Glutamatergic neuron (in vitro differentiated cells): Measurements from ENCODE around the gene CLTCL1. TPM values are rescaled to one million over a fixed set of nuclear protein-coding genes. Genes with fewer than 3 reads are reported as not detected.
A peak's percentile ranks its signal among the peaks of the same experiment; 100 is the strongest.

Experiments
- DNase-seq: peaks from one replicate; pipeline ENCODE4 v3.0.0; 2022
- H3K27ac Mint-ChIP-seq: one replicate; pipeline ENCODE4 v1.8.0; 2020; ENCODE audit warnings: mild to moderate bottlenecking, mixed read lengths, inconsistent platforms; ENCODE audit not compliant: unreplicated experiment
- H3K27me3 Mint-ChIP-seq: one replicate; pipeline ENCODE4 v1.8.0; 2020; ENCODE audit warnings: mild to moderate bottlenecking, moderate library complexity, mixed read lengths, inconsistent platforms; ENCODE audit not compliant: unreplicated experiment
- H3K36me3 Mint-ChIP-seq: one replicate; pipeline ENCODE4 v1.8.0; 2020; ENCODE audit warnings: mild to moderate bottlenecking, mixed read lengths, inconsistent platforms; ENCODE audit not compliant: unreplicated experiment
- H3K4me1 Mint-ChIP-seq: one replicate; pipeline ENCODE4 v1.8.0; 2020; ENCODE audit warnings: mild to moderate bottlenecking, low read depth, mixed read lengths, inconsistent platforms; ENCODE audit not compliant: unreplicated experiment
- H3K4me3 Mint-ChIP-seq: one replicate; pipeline ENCODE4 v1.8.0; 2020; ENCODE audit warnings: mild to moderate bottlenecking, mixed read lengths, inconsistent platforms; ENCODE audit not compliant: unreplicated experiment
- H3K9me3 Mint-ChIP-seq: one replicate; pipeline ENCODE4 v1.8.0; 2020; ENCODE audit warnings: mild to moderate bottlenecking, moderate library complexity, mixed read lengths, inconsistent platforms; ENCODE audit not compliant: unreplicated experiment
- CTCF ChIP-seq: fragments of 200-600 bp; sonication (generic); IDR thresholded peaks from one replicate; pipeline ENCODE4 v1.5.0; 2021; ENCODE audit not compliant: partially characterized antibody, unreplicated experiment
- total RNA-seq: library from RNA; stranded (reverse); fragmentation: NEBNext Ultra II Directional; extraction: Animal tissue kit (Norgen Biotek cat#: 25700); gene quantifications from one replicate; pipeline ENCODE4 v1.2.1, GENCODE V29; 2021; ENCODE audit not compliant: unreplicated experiment

Gene CLTCL1
- total RNA-seq, 1 donor from 2014 or later: 11.8 TPM

GRCh38 chr22:19304547-19304946 is 13.0 kb upstream of the CLTCL1 start:
- no peaks in the 10 kb centered on the region for H3K36me3 Mint-ChIP-seq
- no peak for TF ChIP-seq CTCF
- H3K4me1 Mint-ChIP-seq: no peaks in the 10 kb centered on the region
- no peak overlapping the region for H3K4me3 Mint-ChIP-seq
- no peaks in the 10 kb centered on the region for H3K9me3 Mint-ChIP-seq
- no peak overlapping the region for H3K27ac Mint-ChIP-seq
- no peaks in the 10 kb centered on the region for H3K27me3 Mint-ChIP-seq
- no peak for DNase-seq

DNA sequence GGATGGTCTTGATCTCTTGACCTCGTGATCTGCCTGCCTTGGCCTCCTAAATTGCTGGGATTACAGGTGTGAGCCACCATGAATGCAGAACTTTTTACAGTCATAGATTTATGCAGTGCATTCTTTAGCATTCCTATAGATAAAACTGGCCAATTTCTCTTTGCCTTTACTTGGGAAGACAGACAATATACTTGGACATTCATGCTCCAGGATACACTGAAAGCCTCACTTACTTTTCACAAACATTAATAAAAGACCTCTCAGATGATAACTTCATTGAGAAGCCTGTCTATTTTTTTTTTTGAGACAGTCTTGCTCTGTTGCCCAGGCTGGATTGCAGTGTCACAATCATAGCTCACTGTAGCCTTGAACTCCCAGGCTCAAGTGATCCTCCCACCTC is 12.3 kb upstream of the CLTCL1 start:
- no peak overlapping the region for H3K4me3 Mint-ChIP-seq
- H3K9me3 Mint-ChIP-seq: no peaks in the 10 kb centered on the region
- TF ChIP-seq CTCF: no peak
- H3K27me3 Mint-ChIP-seq: no peaks in the 10 kb centered on the region
- H3K4me1 Mint-ChIP-seq: no peaks in the 10 kb centered on the region
- no peaks in the 10 kb centered on the region for H3K36me3 Mint-ChIP-seq
- no peak overlapping the region for H3K27ac Mint-ChIP-seq
- no peak for DNase-seq

DNA sequence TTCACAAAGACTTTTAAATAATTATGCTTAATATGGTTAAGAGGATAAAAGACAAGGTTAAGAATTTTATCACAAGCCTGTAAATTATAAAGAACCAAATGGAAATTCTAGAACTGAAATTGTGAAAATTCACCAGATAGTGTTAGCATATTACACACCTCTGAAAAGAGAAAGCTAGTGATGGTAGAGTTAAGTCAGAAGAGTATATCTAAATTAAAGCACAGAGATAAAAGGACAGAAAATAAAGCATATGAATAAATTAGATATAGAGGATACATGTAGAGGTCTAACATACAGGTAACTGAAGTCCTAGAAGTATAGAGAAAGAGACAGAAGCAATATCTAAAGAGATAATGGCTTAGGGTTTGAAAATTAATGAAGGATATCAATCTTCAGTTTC is 4.2 kb upstream of the CLTCL1 start:
- no peaks in the 10 kb centered on the region for H3K36me3 Mint-ChIP-seq
- TF ChIP-seq CTCF: no peak
- H3K4me1 Mint-ChIP-seq: peaks cover 2% of the 10 kb centered on the region
- DNase-seq: no peak
- H3K9me3 Mint-ChIP-seq: peaks cover 3% of the 10 kb centered on the region
- H3K4me3 Mint-ChIP-seq: no peak overlapping the region
- no peak overlapping the region for H3K27ac Mint-ChIP-seq
- no peaks in the 10 kb centered on the region for H3K27me3 Mint-ChIP-seq

GRCh38 chr22:19292458-19293230 is 1.1 kb upstream of the CLTCL1 start:
- no peak overlapping the region for H3K27ac Mint-ChIP-seq
- no peaks in the 10 kb centered on the region for H3K36me3 Mint-ChIP-seq
- H3K27me3 Mint-ChIP-seq: no peaks in the 10 kb centered on the region
- H3K9me3 Mint-ChIP-seq: peaks cover 6% of the 10 kb centered on the region
- TF ChIP-seq CTCF: no peak
- peak overlapping the region; percentile 90 for H3K4me3 Mint-ChIP-seq
- H3K4me1 Mint-ChIP-seq: peaks cover 6% of the 10 kb centered on the region
- DNase-seq: no peak

GRCh38 chr22:19291218-19291579 is 320 bp downstream of the CLTCL1 start:
- peak; percentile 51 for DNase-seq
- peaks cover 6% of the 10 kb centered on the region for H3K9me3 Mint-ChIP-seq
- H3K27ac Mint-ChIP-seq: no peak overlapping the region
- peaks cover 12% of the 10 kb centered on the region for H3K4me1 Mint-ChIP-seq
- H3K4me3 Mint-ChIP-seq: peak overlapping the region; percentile 88
- H3K27me3 Mint-ChIP-seq: peaks cover 3% of the 10 kb centered on the region
- H3K36me3 Mint-ChIP-seq: no peaks in the 10 kb centered on the region
- no peak for TF ChIP-seq CTCF
